Lung (tissue), 12 donors: ENCODE results near the gene ABHD4. TPM values are rescaled to one million over a fixed set of nuclear protein-coding genes. Genes with fewer than 3 reads are reported as not detected.
"Not testable (repeated sequence)": the region's sequence is repeated elsewhere in the genome, so short reads cannot be mapped to it uniquely, and the experiment has no call there.

Source experiments
- ATAC-seq: fragments of 200-7000 bp; cut with Tn5 transposase; one replicate; pipeline ENCODE4 v1.9.1; 2020; ENCODE audit warnings: moderate number of reproducible peaks; ENCODE audit not compliant: insufficient read depth, low FRiP score
- DNase-seq, 3 donors: peaks; one replicate each; pipeline ENCODE4 v3.0.0-alpha.2; 2013 to 2017
- H3K27ac ChIP-seq, 2 donors: one replicate each; pipeline ENCODE4 v1.5.1; 2013; ENCODE audit warnings: mild to moderate bottlenecking in 2 of 2, moderate library complexity in 2 of 2, control low read depth in 1 of 2, inconsistent platforms in 1 of 2, low read depth in 1 of 2, low read length in 1 of 2
- H3K27me3 ChIP-seq, 3 donors: one replicate each; pipeline ENCODE4 v1.5.1; 2013; ENCODE audit warnings: low read length in 2 of 3; ENCODE audit not compliant: control insufficient read depth in 3 of 3, insufficient read depth in 3 of 3
- H3K36me3 ChIP-seq, 4 donors: one replicate each; pipeline ENCODE4 v1.5.1; 2013; ENCODE audit warnings: low read length in 4 of 4, mild to moderate bottlenecking in 1 of 4, moderate library complexity in 1 of 4; ENCODE audit not compliant: control insufficient read depth in 4 of 4, insufficient read depth in 4 of 4
- H3K4me1 ChIP-seq, 5 donors: one replicate each; pipeline ENCODE4 v1.5.1; 2013; ENCODE audit warnings: low read length in 5 of 5, mild to moderate bottlenecking in 2 of 5, moderate library complexity in 1 of 5; ENCODE audit not compliant: control insufficient read depth in 5 of 5, insufficient read depth in 5 of 5
- H3K4me3 ChIP-seq: one replicate; pipeline ENCODE4 v1.5.1; 2013; ENCODE audit warnings: mild to moderate bottlenecking, control low read depth, moderate library complexity
- H3K9ac ChIP-seq, 2 donors: one replicate each; pipeline ENCODE4 v1.5.1; 2013; ENCODE audit warnings: low read length in 2 of 2, control low read depth in 1 of 2; ENCODE audit not compliant: insufficient read depth in 1 of 2
- H3K9me3 ChIP-seq, 4 donors: one replicate each; pipeline ENCODE4 v1.5.1; 2013; ENCODE audit warnings: low read length in 3 of 4, mild to moderate bottlenecking in 1 of 4, moderate library complexity in 1 of 4; ENCODE audit not compliant: control insufficient read depth in 4 of 4, insufficient read depth in 3 of 4
- WGBS, 2 donors: extraction: QIAGEN DNeasy Blood & Tissue Kit; methylation state at CpG; one replicate each; pipeline ENCODE4 v1.1.7; 2013; 5-methylcytosine and 5-hydroxymethylcytosine counted together
- polyA plus RNA-seq, 2 donors: library from polyadenylated mRNA; stranded (reverse); fragments of 200-250 nt; gene quantifications; one replicate each; pipeline ENCODE4 v1.2.1, GENCODE V29; 2013
- total RNA-seq, 2 donors: library from RNA; depleted of rRNA in 1 of 2; stranded (reverse); fragments of >200 nt in 1 of 2; gene quantifications; one replicate each; pipeline ENCODE4 v1.2.1, GENCODE V29; 2014 to 2021
- TF ChIP-seq, protein P1 (sequence below): IDR thresholded peaks from 2 replicates; pipeline ENCODE4 v1.5.1; 2012; ENCODE audit warnings: mild to moderate bottlenecking; ENCODE audit errors: control extremely low read depth, extremely low read depth
- donor health status: control.
- donor health status: control.
- donor health status: Bipolar disorder and iron deficiency.
- donor health status: healthy.
- donor health status: DM: yes; HTN: yes; CAD: no.

The ABHD4 gene
- total and polyA plus RNA-seq, 4 donors, result 14.9 to 34.0 (median 23.9) TPM

GRCh38 chr14:22579881-22580280 lies 18.2 kb upstream of the ABHD4 start:
- TF ChIP-seq, protein P1, sequence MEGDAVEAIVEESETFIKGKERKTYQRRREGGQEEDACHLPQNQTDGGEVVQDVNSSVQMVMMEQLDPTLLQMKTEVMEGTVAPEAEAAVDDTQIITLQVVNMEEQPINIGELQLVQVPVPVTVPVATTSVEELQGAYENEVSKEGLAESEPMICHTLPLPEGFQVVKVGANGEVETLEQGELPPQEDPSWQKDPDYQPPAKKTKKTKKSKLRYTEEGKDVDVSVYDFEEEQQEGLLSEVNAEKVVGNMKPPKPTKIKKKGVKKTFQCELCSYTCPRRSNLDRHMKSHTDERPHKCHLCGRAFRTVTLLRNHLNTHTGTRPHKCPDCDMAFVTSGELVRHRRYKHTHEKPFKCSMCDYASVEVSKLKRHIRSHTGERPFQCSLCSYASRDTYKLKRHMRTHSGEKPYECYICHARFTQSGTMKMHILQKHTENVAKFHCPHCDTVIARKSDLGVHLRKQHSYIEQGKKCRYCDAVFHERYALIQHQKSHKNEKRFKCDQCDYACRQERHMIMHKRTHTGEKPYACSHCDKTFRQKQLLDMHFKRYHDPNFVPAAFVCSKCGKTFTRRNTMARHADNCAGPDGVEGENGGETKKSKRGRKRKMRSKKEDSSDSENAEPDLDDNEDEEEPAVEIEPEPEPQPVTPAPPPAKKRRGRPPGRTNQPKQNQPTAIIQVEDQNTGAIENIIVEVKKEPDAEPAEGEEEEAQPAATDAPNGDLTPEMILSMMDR, result no peak
- H3K4me3 ChIP-seq, result no peak overlapping the region
- H3K9me3 ChIP-seq, result no peaks in the 10 kb centered on the region
- H3K4me1 ChIP-seq, result peaks cover 0 to 6% (median 4%) of the 10 kb centered on the region in 5 donors
- H3K36me3 ChIP-seq, result peaks cover 2 to 9% (median 6%) of the 10 kb centered on the region in 4 donors
- H3K27me3 ChIP-seq, result no peaks in the 10 kb centered on the region
- H3K9ac ChIP-seq, result no peak overlapping the region
- H3K27ac ChIP-seq, result no peak overlapping the region
- WGBS, 2 donors, result 91 to 95% methylated on average over 3 of the region's 3 CpGs
- ATAC-seq (no peak), DNase-seq (no peak)

DNA sequence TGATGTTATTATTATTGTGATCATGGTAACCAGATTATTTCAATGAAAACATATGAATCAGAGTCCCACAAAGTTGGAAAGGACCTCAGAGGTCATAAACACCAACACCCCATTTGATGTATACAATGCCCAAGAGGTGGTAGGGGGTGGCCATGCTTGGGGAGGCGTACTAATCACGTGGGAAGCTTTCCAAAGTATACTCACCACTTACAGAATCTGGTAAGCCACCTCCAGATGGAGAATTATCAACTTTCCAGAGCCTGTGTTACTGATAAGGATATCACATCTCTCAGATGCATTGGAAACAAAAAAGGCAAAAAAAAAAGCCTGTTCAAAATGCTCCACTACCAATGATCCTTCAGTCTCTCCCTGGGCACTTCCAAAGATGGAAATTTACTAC lies 17.5 kb upstream of the ABHD4 start:
- ATAC-seq, result no peak
- Histone ChIP-seq H3K4me1 (peaks cover 0 to 9% (median 5%) of the 10 kb centered on the region in 5 donors), H3K27ac (no peak overlapping the region), H3K4me3 (no peak overlapping the region), H3K27me3 (no peaks in the 10 kb centered on the region), H3K9me3 (no peaks in the 10 kb centered on the region), H3K36me3 (peaks cover 0 to 6% (median 4%) of the 10 kb centered on the region in 4 donors), H3K9ac (no peak overlapping the region)
- 76 to 83% methylated on average over 2 of the region's 2 CpGs for WGBS, 2 donors
- DNase-seq, result no peak
- TF ChIP-seq, protein P1, result no peak

DNA sequence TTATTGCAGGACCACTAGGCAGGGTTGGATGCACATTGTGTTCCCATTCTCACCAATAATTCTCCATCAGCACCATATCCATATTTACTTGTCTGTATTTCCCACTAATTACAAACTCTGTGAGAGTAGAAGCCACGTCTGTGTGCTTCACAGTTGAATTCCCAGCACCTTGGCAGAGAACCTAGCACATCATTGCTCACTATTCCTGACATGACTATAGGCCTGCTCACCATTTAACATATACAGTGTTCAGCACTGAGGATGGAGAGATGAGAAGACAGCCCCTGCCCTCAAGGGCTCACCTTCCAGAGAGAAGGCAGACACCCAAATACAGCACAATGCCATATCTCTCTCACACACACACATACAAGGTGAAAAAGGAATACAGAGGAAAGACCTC lies 14.1 kb upstream of the ABHD4 start:
- no peaks in the 10 kb centered on the region for H3K27me3 ChIP-seq
- H3K9me3 ChIP-seq, result no peaks in the 10 kb centered on the region
- H3K27ac ChIP-seq, result peak overlapping the region in 1 of 2 donors; percentile 53
- H3K9ac ChIP-seq, result no peak overlapping the region
- no peak overlapping the region for H3K4me3 ChIP-seq
- TF ChIP-seq, protein P1, result no peak
- peaks cover 0 to 26% (median 10%) of the 10 kb centered on the region in 5 donors for H3K4me1 ChIP-seq
- WGBS, 2 donors, result 74 to 76% methylated on average over 1 of the region's 1 CpG
- ATAC-seq (no peak), DNase-seq (no peak)
- peaks cover 4% of the 10 kb centered on the region in 4 donors for H3K36me3 ChIP-seq

DNA sequence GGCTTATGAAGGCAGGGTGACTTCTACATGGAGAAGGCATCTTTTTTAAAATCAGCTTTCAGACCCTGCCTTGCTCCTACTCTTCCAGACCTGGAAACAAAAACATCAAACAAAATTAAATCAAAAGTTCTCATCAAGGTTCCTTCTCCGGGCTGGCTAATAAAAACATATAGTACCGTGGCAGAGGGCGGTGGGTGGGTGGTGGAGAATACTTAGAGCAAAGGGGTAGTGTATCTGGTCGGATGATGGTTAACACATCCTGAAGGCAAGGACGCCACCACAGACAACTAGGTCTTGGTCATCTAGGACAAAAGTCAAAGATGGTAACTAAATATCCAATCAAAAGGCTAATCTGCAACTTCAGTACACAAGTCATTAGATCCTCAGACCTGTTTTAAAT lies 10.9 kb upstream of the ABHD4 start:
- no peak for DNase-seq
- H3K27ac ChIP-seq, result no peak overlapping the region
- TF ChIP-seq, protein P1, result no peak
- 93 to 95% methylated on average over 5 of the region's 5 CpGs for WGBS, 2 donors
- H3K4me1 ChIP-seq, result peaks cover 0 to 33% (median 10%) of the 10 kb centered on the region in 5 donors
- no peaks in the 10 kb centered on the region for H3K27me3 ChIP-seq
- H3K4me3 ChIP-seq, result no peak overlapping the region
- no peak for ATAC-seq
- no peak overlapping the region for H3K9ac ChIP-seq
- no peaks in the 10 kb centered on the region for H3K9me3 ChIP-seq
- peaks cover 0 to 4% (median 4%) of the 10 kb centered on the region in 4 donors for H3K36me3 ChIP-seq

- DNase-seq, result peak in 1 of 3 donors; percentile 6
- H3K9me3 ChIP-seq, H3K27me3 ChIP-seq, H3K27ac ChIP-seq, H3K4me3 ChIP-seq, H3K36me3 ChIP-seq, ATAC-seq: not testable (repeated sequence)
- H3K4me1 ChIP-seq, result peaks cover 0 to 33% (median 10%) of the 10 kb centered on the region in 5 donors
- peak overlapping the region in 1 of 2 donors; percentile 96 for H3K9ac ChIP-seq
- WGBS, 2 donors, result 83 to 84% methylated on average over 10 of the region's 10 CpGs
Measured at GRCh38 chr14:22587677-22588422, 10.2 kb upstream of the ABHD4 start.
